ENCODE results near the gene GAGE12C.
"Not testable (repeated sequence)": the region's sequence is repeated elsewhere in the genome, so short reads cannot be mapped to it uniquely, and the experiment has no call there.

The GAGE12C gene

GRCh38 chrX:49531877-49532276 lies at the start of gene GAGE12C:
Gene GAGE12C (plus strand): TSS chrX:49532177. CDS start chrX:49533332, 1,155 bp downstream.
- not testable (repeated sequence) for DNase-seq

GRCh38 chrX:49541433-49541832 lies 9.5 kb downstream of the GAGE12C start, which contains the start of gene GAGE12D:
Gene GAGE12D (plus strand): TSS chrX:49541733. CDS start chrX:49542888, 1,155 bp downstream.
- not testable (repeated sequence) for DNase-seq

- DNase-seq = not testable (repeated sequence)
Measured at GRCh38 chrX:49550989-49551388, 19.0 kb downstream of the GAGE12C start, which contains the start of gene GAGE12E. Gene GAGE12E (plus strand): TSS chrX:49551289. CDS start chrX:49552444, 1,155 bp downstream.

- not testable (repeated sequence) for DNase-seq
Measured at GRCh38 chrX:49560542-49560941, 28.6 kb downstream of the GAGE12C start, which contains the start of gene GAGE12F. Gene GAGE12F (plus strand): TSS chrX:49560842. CDS start chrX:49561997, 1,155 bp downstream.

GRCh38 chrX:49568728-49569127 lies 36.8 kb downstream of the GAGE12C start:
- not testable (repeated sequence) for DNase-seq

- not testable (repeated sequence) for DNase-seq
Measured at GRCh38 chrX:49569152-49569551, 37.2 kb downstream of the GAGE12C start.

- not testable (repeated sequence) for DNase-seq
Measured at GRCh38 chrX:49570100-49570499, 38.1 kb downstream of the GAGE12C start, which contains the start of gene GAGE12G. Gene GAGE12G (plus strand): TSS chrX:49570400. CDS start chrX:49571555, 1,155 bp downstream.

GRCh38 chrX:49579649-49580048 lies 47.7 kb downstream of the GAGE12C start, which contains the start of gene GAGE12H:
Gene GAGE12H (plus strand): TSS chrX:49579949. CDS start chrX:49581104, 1,155 bp downstream.
- not testable (repeated sequence) for DNase-seq

Measured in 8988T (cell line).